Pancreas (tissue), 10 donors: ENCODE results near the gene DNM3. TPM values are rescaled to one million over a fixed set of nuclear protein-coding genes. Genes with fewer than 3 reads are reported as not detected.

ENCODE experiments used
- ATAC-seq, 4 donors: fragments of 200-7000 bp; cut with Tn5 transposase; one replicate each; pipeline versions ENCODE4 v1.8.0 to v1.9.1; 2020; ENCODE audit warnings: mild to moderate bottlenecking in 4 of 4, moderate library complexity in 4 of 4
- DNase-seq, 6 donors: peaks; one replicate each; pipeline ENCODE4 v3.0.0-alpha.2; 2020
- FAIRE-seq: peaks from 2 replicates; lab custom pipeline; 2012; peaks lifted over from hg19 to GRCh38; lab: Jason Lieb, UNC
- H3K27ac ChIP-seq, 4 donors: fragments of 200-600 bp; sonication (generic); 1 replicate in 3 of 4; 2 replicates in 1 of 4; pipeline versions ENCODE4 v1.5.0 to v1.8.0; 2020
- H3K27me3 ChIP-seq, 4 donors: fragments of 200-600 bp; one replicate each; pipeline ENCODE4 v1.8.0; 2021
- H3K36me3 ChIP-seq, 3 donors: fragments of 200-600 bp; sonication (generic) in 1 of 3; one replicate each; pipeline versions ENCODE4 v1.5.0 to v1.8.0; 2020 to 2021
- H3K4me1 ChIP-seq, 3 donors: fragments of 200-600 bp; one replicate each; pipeline ENCODE4 v1.8.0; 2021
- H3K4me3 ChIP-seq, 4 donors: fragments of 200-600 bp; sonication (generic) in 2 of 4; one replicate each; pipeline versions ENCODE4 v1.5.0 to v1.8.0; 2020 to 2021
- H3K9me3 ChIP-seq, 4 donors: fragments of 200-600 bp; one replicate each; pipeline ENCODE4 v1.8.0; 2021
- CTCF ChIP-seq, 4 donors: fragments of 200-600 bp; sonication (generic) in 3 of 4; IDR thresholded peaks; one replicate each; pipeline versions ENCODE4 v1.5.0 to v1.8.0; 2021; ENCODE audit warnings: antibody characterized with exemption in 4 of 4
- WGBS, 2 donors: extraction: QIAGEN DNeasy Blood & Tissue Kit; methylation state at CpG; one replicate each; pipeline ENCODE4 v1.1.7; 2013; 5-methylcytosine and 5-hydroxymethylcytosine counted together
- intact Hi-C, 3 donors: fragments of 100-400 bp; cut with DNase I; formaldehyde crosslinking; loops; one replicate each; pipeline versions ENCODE4 v1.11.1 to v1.14.2; 2022
- polyA plus RNA-seq, 2 donors: library from polyadenylated mRNA; stranded (reverse); fragments of 200-250 nt; gene quantifications; one replicate each; pipeline ENCODE4 v1.2.3, GENCODE V29; 2013
- total RNA-seq, 6 donors: library from RNA; stranded (reverse); fragmentation: NEBNext Ultra II Directional in 4 of 6; extraction: Animal tissue kit (Norgen Biotek cat#: 25700) in 4 of 6; gene quantifications; one replicate each; pipeline versions ENCODE4 v1.2.1 to v1.2.4, GENCODE V29; 2021 to 2023
- donor health status: healthy with polysubstance abuse.
- donor health status: DM: no; HTN: no; CAD: no; lungs with moderate emphysema.
- donor health status: DM: no; HTN: no; CAD: no.
- donor health status: control.
- donor health status: control.
- donor health status: Bipolar disorder and iron deficiency.
- donor health status: DM: yes; HTN: yes; CAD: no.
- donor health status: DM: no; HTN: no; CAD: no.
- donor health status: DM: no; HTN: no; CAD: no.
- donor health status: DM: yes; HTN: yes; CAD: no.

DNM3 gene
- total and polyA plus RNA-seq, 8 donors, result 0.40 to 1.3 (median 0.78) TPM

- DNase-seq, result no peak
- WGBS, 2 donors, result 69 to 73% methylated on average over 1 of the region's 1 CpG
- ATAC-seq, result no peak
- no peak for FAIRE-seq
- no peak overlapping the region for H3K4me3 ChIP-seq
- no peaks in the 10 kb centered on the region for H3K27me3 ChIP-seq
- intact Hi-C loops, result no loop called here
- H3K36me3 ChIP-seq, result no peaks in the 10 kb centered on the region
- H3K4me1 ChIP-seq, result no peaks in the 10 kb centered on the region
- no peak for TF ChIP-seq CTCF (IDR thresholded peaks at IDR 0.05)
- H3K9me3 ChIP-seq, result no peaks in the 10 kb centered on the region
- H3K27ac ChIP-seq, result no peak overlapping the region
Measured at GRCh38 chr1:171941920-171942319, 100.6 kb downstream of the DNM3 start.

- Histone ChIP-seq H3K27me3 (no peaks in the 10 kb centered on the region), H3K4me3 (no peak overlapping the region), H3K36me3 (no peaks in the 10 kb centered on the region), H3K9me3 (no peaks in the 10 kb centered on the region), H3K27ac (no peak overlapping the region), H3K4me1 (no peaks in the 10 kb centered on the region)
- 93 to 97% methylated on average over 3 of the region's 3 CpGs for WGBS, 2 donors
- DNase-seq (no peak), ATAC-seq (no peak), FAIRE-seq (no peak)
- TF ChIP-seq CTCF (IDR thresholded peaks at IDR 0.05), result no peak
- intact Hi-C loops, result no loop called here
Measured at GRCh38 chr1:171943973-171944561, 102.8 kb downstream of the DNM3 start.

GRCh38 chr1:171948511-171948910 is 107.2 kb downstream of the DNM3 start:
- WGBS, 2 donors, result 13% methylated on average over 1 of the region's 1 CpG

GRCh38 chr1:171949316-171949715 is 108.0 kb downstream of the DNM3 start:
- intact Hi-C loops, result no loop called here
- Histone ChIP-seq H3K4me1 (no peaks in the 10 kb centered on the region), H3K9me3 (no peaks in the 10 kb centered on the region), H3K27ac (no peak overlapping the region), H3K27me3 (no peaks in the 10 kb centered on the region), H3K36me3 (no peaks in the 10 kb centered on the region), H3K4me3 (no peak overlapping the region)
- ATAC-seq (no peak), FAIRE-seq (no peak), DNase-seq (no peak)
- TF ChIP-seq CTCF (IDR thresholded peaks at IDR 0.05), result no peak
- WGBS, 2 donors, result 78 to 91% methylated on average over 2 of the region's 2 CpGs

More at GRCh38 chr1:171948511-171948910, 107.2 kb downstream of the DNM3 start:
- FAIRE-seq (no peak), DNase-seq (no peak), ATAC-seq (no peak)
- H3K4me3 ChIP-seq, result no peak overlapping the region
- no peaks in the 10 kb centered on the region for H3K9me3 ChIP-seq
- intact Hi-C loops, result no loop called here
- TF ChIP-seq CTCF (IDR thresholded peaks at IDR 0.05), result peak in 1 of 4 donors; percentile 8
- no peak overlapping the region for H3K27ac ChIP-seq
- no peaks in the 10 kb centered on the region for H3K27me3 ChIP-seq
- no peaks in the 10 kb centered on the region for H3K4me1 ChIP-seq
- H3K36me3 ChIP-seq, result no peaks in the 10 kb centered on the region

GRCh38 chr1:171953835-171954234 is 112.5 kb downstream of the DNM3 start:
- intact Hi-C loops, result no loop called here
- no peaks in the 10 kb centered on the region for H3K9me3 ChIP-seq
- DNase-seq (no peak), ATAC-seq (no peak), FAIRE-seq (no peak)
- H3K4me3 ChIP-seq, result no peak overlapping the region
- WGBS, 2 donors, result 36 to 39% methylated on average over 1 of the region's 1 CpG
- no peak for TF ChIP-seq CTCF (IDR thresholded peaks at IDR 0.05)
- H3K27me3 ChIP-seq, result no peaks in the 10 kb centered on the region
- H3K36me3 ChIP-seq, result no peaks in the 10 kb centered on the region
- H3K27ac ChIP-seq, result no peak overlapping the region
- H3K4me1 ChIP-seq, result no peaks in the 10 kb centered on the region
